Measurements from ENCODE around the gene FIGN.

- no peak for TF ChIP-seq POLR2A (IDR thresholded peaks at IDR 0.05; ENCODE audit: low read depth, low read length)
- TF ChIP-seq MXI1 (IDR thresholded peaks at IDR 0.05; ENCODE audit: borderline replicate concordance, low read depth, low read length), result no peak
- no peak for TF ChIP-seq CTCF (conservative IDR thresholded peaks at IDR 0.05; ENCODE audit: low read depth, low read length)
- no peak for TF ChIP-seq CEBPB (IDR thresholded peaks at IDR 0.05; ENCODE audit: low read depth, low read length)
- no peak for TF ChIP-seq USF2 (IDR thresholded peaks at IDR 0.05; ENCODE audit: low read depth, low read length)
- no peak for TF ChIP-seq NFE2L2 (IDR thresholded peaks at IDR 0.05; ENCODE audit: low read depth, low read length)
- TF ChIP-seq RAD21 (IDR thresholded peaks at IDR 0.05; ENCODE audit: low read length), result no peak
Measured at GRCh38 chr2:163652751-163653150, 83.1 kb downstream of the FIGN start.

Measured in IMR-90 (cell line).